Mesenteric fat pad (tissue), 1 donor: ENCODE results near the gene SLC43A2. TPM values are rescaled to one million over a fixed set of nuclear protein-coding genes. Genes with fewer than 3 reads are reported as not detected.
"Not testable (repeated sequence)": the region's sequence is repeated elsewhere in the genome, so short reads cannot be mapped to it uniquely, and the experiment has no call there.

Source experiments
- DNase-seq: peaks from one replicate; pipeline ENCODE4 v3.0.0-alpha.2; 2020; ENCODE audit warnings: low spot score
- total RNA-seq: library from RNA; stranded (reverse); fragmentation: NEBNext Ultra II Directional; extraction: Animal tissue kit (Norgen Biotek cat#: 25700); gene quantifications from one replicate; pipeline ENCODE4 v1.2.1, GENCODE V29; 2021
- donor health status: DM: yes; HTN: yes; CAD: no.

SLC43A2 gene
- total RNA-seq, 1 donor from 2014 or later, result 31.4 TPM

DNA sequence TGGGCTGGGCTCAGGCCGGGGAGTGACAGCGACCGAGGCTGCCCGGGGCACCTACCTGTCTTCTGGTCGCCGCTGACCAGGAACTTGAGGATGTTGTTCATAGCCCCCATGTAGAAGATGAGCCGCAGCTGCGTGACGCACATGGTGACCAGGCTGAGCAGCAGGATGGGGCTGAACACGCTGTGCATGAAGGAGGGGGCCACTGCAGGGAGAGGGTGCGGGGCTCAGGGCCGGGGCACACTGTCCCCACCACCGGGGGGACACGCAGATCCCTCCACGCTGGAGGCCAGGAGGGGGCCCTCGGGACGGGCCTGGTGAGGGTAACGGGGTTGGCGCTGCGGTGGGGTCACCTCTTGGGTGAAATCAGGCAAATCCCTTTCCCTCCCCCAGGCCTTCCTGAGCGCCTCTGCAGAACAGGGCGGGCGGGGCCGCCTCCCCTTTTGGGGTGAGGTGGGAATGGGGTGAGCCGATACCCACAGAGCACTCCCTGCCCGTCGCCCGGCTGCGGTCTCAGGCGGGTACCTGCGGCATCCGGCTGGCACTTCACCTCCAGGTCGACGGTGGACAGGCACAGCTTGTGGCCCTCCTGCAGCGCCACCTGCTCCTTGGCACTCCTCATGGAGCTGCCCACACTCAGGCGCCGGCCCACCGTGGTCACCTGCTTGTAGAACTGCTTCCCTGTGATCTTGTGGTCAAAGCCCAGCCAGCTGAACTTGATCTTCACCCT is 37.7 kb downstream of the SLC43A2 start:
- no peak for DNase-seq

DNA sequence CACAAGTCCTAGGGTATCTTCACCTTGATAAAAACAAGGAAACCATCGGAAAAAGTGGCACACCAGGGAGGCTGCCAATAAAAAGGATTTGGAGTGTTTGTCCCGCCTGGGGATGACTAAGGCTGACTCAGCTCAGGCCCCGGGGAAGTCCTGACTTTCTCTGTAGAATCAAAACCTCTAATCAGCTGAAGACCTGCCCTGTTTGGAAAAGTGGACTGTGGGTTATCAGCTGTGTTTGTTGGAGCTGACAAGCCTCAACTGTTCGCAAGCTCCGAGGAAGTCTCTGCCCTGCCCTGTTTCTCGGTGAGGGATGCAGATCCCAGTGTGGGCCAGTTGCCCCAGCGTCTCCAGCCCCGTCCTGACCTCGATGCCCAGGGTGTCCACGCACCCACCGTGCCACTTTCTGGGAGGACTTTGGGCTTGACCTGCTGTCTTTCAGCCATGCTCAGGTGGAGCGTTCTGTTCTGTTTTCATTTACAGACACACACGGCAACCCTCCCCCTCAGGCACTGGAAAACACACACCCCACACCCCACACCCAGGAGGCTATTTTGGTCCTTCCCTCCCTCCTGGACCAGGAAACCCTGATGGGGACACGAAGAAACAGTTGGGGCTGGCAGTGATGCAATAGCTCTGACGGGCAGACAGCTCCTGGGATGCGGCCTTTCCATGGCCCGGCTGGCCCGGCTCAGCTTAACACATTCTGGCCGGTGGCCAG is 38.4 kb downstream of the SLC43A2 start:
- DNase-seq, result no peak

DNA sequence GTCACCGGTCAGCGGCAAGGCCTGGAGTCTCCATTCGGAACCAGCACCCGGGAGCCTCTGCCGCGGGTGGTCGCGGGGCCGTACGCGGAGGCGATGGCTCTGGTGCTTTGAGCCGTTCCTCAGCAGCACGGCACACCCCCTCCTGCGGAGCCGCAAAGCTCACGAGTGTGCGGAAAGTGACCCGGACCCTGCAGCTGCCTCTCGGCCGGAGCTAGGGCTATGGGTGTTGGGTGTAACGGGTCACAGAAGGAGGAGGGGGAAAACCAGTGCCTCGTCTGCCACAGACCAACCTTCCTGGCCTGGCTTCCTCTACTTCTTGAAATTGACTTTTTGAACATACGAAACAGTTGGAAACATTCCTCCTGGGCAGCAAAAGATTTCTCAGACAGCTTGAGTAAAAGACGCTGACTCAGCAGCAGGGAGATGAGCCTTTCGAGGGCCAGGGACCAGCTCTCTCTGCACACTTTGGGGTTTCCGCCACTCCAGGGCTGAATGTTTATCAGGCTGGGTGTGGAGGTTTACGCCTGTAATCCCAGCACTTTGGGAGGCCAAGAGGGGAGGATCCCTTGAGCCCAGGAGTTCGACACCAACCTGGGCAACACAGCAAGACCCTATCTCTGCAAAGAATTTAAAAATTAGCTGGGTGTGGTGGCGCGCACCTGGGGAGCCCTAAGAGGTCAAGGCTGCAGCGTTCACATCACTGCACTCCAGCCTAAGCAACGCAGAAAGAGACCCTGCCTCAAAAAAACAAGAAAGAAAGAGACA is 39.6 kb downstream of the SLC43A2 start:
- DNase-seq, result no peak

GRCh38 chr17:1584167-1584566 is 44.5 kb downstream of the SLC43A2 start:
- no peak for DNase-seq

GRCh38 chr17:1583556-1583955 is 45.1 kb downstream of the SLC43A2 start:
- DNase-seq, result no peak

GRCh38 chr17:1582374-1582773 is 46.3 kb downstream of the SLC43A2 start:
- DNase-seq, result no peak

GRCh38 chr17:1580979-1581676 is 47.5 kb downstream of the SLC43A2 start:
- DNase-seq, result no peak

DNA sequence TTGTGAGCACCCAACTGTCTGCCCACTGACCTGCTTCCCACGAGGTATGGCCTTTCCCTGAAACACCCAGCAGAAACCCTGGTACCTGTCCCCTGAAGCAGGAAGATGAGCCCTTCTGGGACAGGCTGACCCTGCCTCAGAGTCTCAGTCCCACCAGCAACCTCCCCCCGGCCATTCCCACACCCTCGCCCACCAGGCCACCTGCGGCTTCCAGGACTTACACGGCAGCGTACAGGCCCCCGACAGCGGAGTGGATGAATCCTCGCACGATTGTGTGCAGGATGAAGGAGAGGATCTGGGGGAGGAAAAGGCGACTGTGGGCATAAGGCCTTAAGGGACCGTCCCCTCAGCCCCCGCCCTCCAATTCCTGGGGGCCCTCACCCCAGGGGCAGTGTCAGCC is 50.6 kb downstream of the SLC43A2 start:
- DNase-seq, result no peak

- no peak for DNase-seq
Measured at GRCh38 chr17:1577583-1578013, 51.0 kb downstream of the SLC43A2 start.

DNA sequence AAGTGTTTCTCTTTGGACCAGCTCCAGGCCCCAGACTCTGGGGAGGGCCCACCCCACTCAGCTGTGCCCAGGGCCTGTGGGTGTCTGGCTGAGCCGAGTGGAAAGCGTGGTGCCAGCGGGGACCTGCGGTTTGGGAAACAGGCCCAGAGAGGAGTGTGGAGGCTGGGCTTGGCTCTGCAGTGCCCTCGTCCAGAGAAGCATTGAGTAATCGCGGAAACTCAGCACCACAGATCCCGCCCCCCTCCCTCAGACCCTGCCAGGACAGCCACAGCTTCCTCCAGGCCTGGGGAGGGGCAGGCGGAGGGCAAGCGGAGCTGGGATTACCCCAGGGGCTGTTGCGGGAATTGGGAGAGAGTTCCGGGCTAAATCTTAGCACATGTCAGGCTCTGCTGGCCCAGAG is 51.5 kb downstream of the SLC43A2 start:
- peak; percentile 95 for DNase-seq

- DNase-seq, result no peak
Measured at GRCh38 chr17:1576500-1576899, 52.1 kb downstream of the SLC43A2 start.

- no peak for DNase-seq
Measured at GRCh38 chr17:1574697-1575471, 53.8 kb downstream of the SLC43A2 start.

DNA sequence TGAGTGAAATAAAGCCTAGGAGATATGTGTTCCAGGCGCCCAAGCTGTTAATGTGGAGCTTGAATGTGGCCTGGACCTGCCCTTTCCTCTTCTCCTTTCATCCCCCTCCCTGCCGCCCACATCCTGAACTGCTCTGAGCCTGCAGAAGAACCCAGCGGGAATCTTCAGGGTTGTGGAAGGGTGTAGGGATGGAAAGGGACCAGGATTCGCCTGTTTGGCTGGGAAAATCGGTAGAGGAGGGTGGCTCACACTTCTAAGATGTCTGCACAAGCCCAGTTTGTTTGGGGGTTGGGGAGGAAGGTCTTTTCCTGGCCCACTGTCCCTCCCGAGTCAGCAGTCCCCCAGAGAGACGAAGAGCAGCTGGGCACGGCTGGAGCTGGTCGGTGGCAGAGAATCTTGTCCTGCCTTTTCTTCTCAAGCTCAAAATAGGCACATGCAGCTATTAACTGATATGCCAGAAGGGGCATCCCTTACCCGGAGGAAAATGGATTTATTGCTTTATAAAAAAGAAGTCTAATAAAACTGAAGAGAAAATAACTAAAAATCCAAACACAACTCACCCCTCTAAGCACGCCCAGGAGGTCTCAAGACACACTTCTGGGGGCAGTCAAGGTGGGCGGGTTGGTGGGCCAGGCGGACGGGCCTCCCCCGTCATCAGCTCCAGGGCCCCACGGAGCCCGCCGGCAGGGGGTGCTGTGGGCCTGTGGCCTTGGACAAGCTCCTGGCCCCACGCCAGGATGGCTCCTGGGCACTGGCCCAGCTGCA is 54.5 kb downstream of the SLC43A2 start:
- peak; percentile 98 for DNase-seq

GRCh38 chr17:1572646-1573045 is 56.0 kb downstream of the SLC43A2 start:
- not testable (repeated sequence) for DNase-seq

- DNase-seq, result no peak
Measured at GRCh38 chr17:1571341-1571704, 57.3 kb downstream of the SLC43A2 start.

- DNase-seq, result no peak
Measured at GRCh38 chr17:1568950-1569810, 59.5 kb downstream of the SLC43A2 start.

GRCh38 chr17:1566505-1567199 is 62.0 kb downstream of the SLC43A2 start:
- no peak for DNase-seq

- DNase-seq, result no peak
Measured at GRCh38 chr17:1565877-1566276, 62.8 kb downstream of the SLC43A2 start.
